ENCODE results near the gene ZNF423.

ZNF423 gene

GRCh38 chr16:49854188-49854795 is 1.6 kb downstream of the ZNF423 start:
- H3K4me3 ChIP-seq (ENCODE audit: low read depth, low read length) = peak overlapping the region; percentile 51
- peak overlapping the region; percentile 96 for H3K27ac ChIP-seq
- H3K27me3 ChIP-seq (ENCODE audit: insufficient read depth, low read depth, severe bottlenecking) = no peaks in the 10 kb centered on the region
- H3K36me3 ChIP-seq = no peaks in the 10 kb centered on the region
- no peak for TF ChIP-seq CTCF (IDR thresholded peaks at IDR 0.05; ENCODE audit: low read depth, low read length)
- peak; percentile 28 for DNase-seq
- H3K9me3 ChIP-seq (ENCODE audit: severe bottlenecking) = no peaks in the 10 kb centered on the region

- no peak for DNase-seq
- H3K36me3 ChIP-seq = no peaks in the 10 kb centered on the region
- H3K27me3 ChIP-seq (ENCODE audit: insufficient read depth, low read depth, severe bottlenecking) = no peaks in the 10 kb centered on the region
- TF ChIP-seq CTCF (IDR thresholded peaks at IDR 0.05; ENCODE audit: low read depth, low read length) = no peak
- no peak overlapping the region for H3K4me3 ChIP-seq (ENCODE audit: low read depth, low read length)
- no peak overlapping the region for H3K27ac ChIP-seq
- no peaks in the 10 kb centered on the region for H3K9me3 ChIP-seq (ENCODE audit: severe bottlenecking)
Observed at GRCh38 chr16:49852279-49852678, 3.6 kb downstream of the ZNF423 start.

GRCh38 chr16:49851468-49851787 is 4.5 kb downstream of the ZNF423 start:
- H3K27me3 ChIP-seq (ENCODE audit: insufficient read depth, low read depth, severe bottlenecking) = no peaks in the 10 kb centered on the region
- no peak overlapping the region for H3K4me3 ChIP-seq (ENCODE audit: low read depth, low read length)
- no peak overlapping the region for H3K27ac ChIP-seq

GRCh38 chr16:49850558-49851467 is 5.1 kb downstream of the ZNF423 start:
- no peaks in the 10 kb centered on the region for H3K36me3 ChIP-seq
- H3K9me3 ChIP-seq (ENCODE audit: severe bottlenecking) = no peaks in the 10 kb centered on the region
- H3K4me3 ChIP-seq (ENCODE audit: low read depth, low read length) = no peak overlapping the region
- DNase-seq = no peak
- H3K27me3 ChIP-seq (ENCODE audit: insufficient read depth, low read depth, severe bottlenecking) = no peaks in the 10 kb centered on the region
- H3K27ac ChIP-seq = no peak overlapping the region
- TF ChIP-seq CTCF (IDR thresholded peaks at IDR 0.05; ENCODE audit: low read depth, low read length) = no peak

More at GRCh38 chr16:49851468-49851787, 4.5 kb downstream of the ZNF423 start:
- Histone ChIP-seq H3K9me3 (ENCODE audit: severe bottlenecking) (no peaks in the 10 kb centered on the region), H3K36me3 (no peaks in the 10 kb centered on the region)
- DNase-seq = no peak
- TF ChIP-seq CTCF (IDR thresholded peaks at IDR 0.05; ENCODE audit: low read depth, low read length) = no peak

- no peaks in the 10 kb centered on the region for H3K27me3 ChIP-seq (ENCODE audit: insufficient read depth, low read depth, severe bottlenecking)
- H3K9me3 ChIP-seq (ENCODE audit: severe bottlenecking) = no peaks in the 10 kb centered on the region
- no peak overlapping the region for H3K27ac ChIP-seq
- H3K4me3 ChIP-seq (ENCODE audit: low read depth, low read length) = no peak overlapping the region
- no peak for DNase-seq
- no peak for TF ChIP-seq CTCF (IDR thresholded peaks at IDR 0.05; ENCODE audit: low read depth, low read length)
- no peaks in the 10 kb centered on the region for H3K36me3 ChIP-seq
Observed at GRCh38 chr16:49849754-49850108, 6.2 kb downstream of the ZNF423 start.
